ENCODE data around the gene OR52B2. TPM values are rescaled to one million over a fixed set of nuclear protein-coding genes. Genes with fewer than 3 reads are reported as not detected.

Gene OR52B2
- polyA plus RNA-seq (2013, experiment 1 of 4) = not detected
- not detected for polyA plus RNA-seq (2013, experiment 2 of 4)
- polyA plus RNA-seq (2013, experiment 3 of 4) = not detected
- polyA plus RNA-seq (2013, experiment 4 of 4) = not detected

DNA sequence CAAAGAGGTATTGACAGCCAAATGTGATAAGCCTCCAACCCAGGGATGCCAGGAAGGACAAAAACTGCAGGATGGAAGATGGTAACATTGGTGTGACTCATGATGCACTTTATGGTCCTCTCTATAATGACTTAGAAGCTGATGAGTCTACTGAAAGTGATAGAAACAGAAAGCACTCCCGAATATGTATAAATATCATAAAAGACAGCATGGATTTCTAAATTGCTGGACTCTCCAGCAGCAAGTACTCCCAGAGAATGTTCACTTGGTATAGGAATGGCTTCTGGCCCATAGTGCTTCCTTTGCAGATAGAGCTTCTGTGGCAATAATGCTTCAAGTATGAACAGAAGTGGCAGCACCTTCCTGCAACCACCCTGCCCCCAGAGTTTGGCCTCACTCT is at the start of gene OR52B2:
TSS of gene OR52B2 (minus strand) at position 101 of the 400 bp plus-strand sequence. CDS start at position 101, 0 bp downstream.
- Histone ChIP-seq H3K36me3 (ENCODE audit: control insufficient read depth, insufficient read depth, low read length) (no peaks in the 10 kb centered on the region), H3K4me1 (ENCODE audit: control insufficient read depth, insufficient read depth, low read length) (no peaks in the 10 kb centered on the region), H3K27ac (ENCODE audit: insufficient read depth, low read depth, low read length, poor library complexity, severe bottlenecking) (no peak within 1 kb of the TSS), H3K9me3 (ENCODE audit: control insufficient read depth, low read length) (peaks cover under 1% of the 10 kb centered on the region), H3K27me3 (ENCODE audit: control insufficient read depth, insufficient read depth, low read length, poor library complexity, severe bottlenecking) (no peaks in the 10 kb centered on the region), H3K4me3 (ENCODE audit: insufficient read depth, low read depth, low read length) (no peak within 1 kb of the TSS)
- WGBS, 2 experiments = 100% methylated on average over 1 of the region's 1 CpG

DNA sequence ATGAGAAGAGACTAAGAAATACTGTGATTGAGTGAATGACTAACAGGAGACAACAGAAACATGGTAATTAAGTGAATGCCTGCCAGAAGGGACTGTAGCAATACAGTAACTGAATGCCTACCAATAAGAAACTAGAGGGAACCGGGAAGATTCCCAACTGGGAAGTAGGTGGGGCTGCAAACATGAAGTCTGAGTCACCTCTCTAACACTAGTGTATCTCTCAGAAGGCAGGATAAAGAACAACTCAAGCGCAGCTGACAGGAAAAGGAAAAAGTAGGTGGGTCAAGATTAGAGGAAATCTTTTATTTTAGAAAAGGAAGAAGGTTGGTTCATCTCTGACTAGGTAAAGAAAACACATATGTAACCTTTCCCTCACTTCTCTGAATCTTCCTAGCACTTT is 49.2 kb upstream of the OR52B2 start:
- no peaks in the 10 kb centered on the region for H3K27me3 ChIP-seq (ENCODE audit: control insufficient read depth, insufficient read depth, low read length, poor library complexity, severe bottlenecking)
- H3K36me3 ChIP-seq (ENCODE audit: control insufficient read depth, insufficient read depth, low read length) = peaks cover 32% of the 10 kb centered on the region
- no peaks in the 10 kb centered on the region for H3K9me3 ChIP-seq (ENCODE audit: control insufficient read depth, low read length)
- no peak overlapping the region for H3K27ac ChIP-seq (ENCODE audit: insufficient read depth, low read depth, low read length, poor library complexity, severe bottlenecking)
- no peaks in the 10 kb centered on the region for H3K4me1 ChIP-seq (ENCODE audit: control insufficient read depth, insufficient read depth, low read length)
- 77 to 86% methylated on average over 2 of the region's 2 CpGs for WGBS, 2 experiments
- no peak overlapping the region for H3K4me3 ChIP-seq (ENCODE audit: insufficient read depth, low read depth, low read length)

DNA sequence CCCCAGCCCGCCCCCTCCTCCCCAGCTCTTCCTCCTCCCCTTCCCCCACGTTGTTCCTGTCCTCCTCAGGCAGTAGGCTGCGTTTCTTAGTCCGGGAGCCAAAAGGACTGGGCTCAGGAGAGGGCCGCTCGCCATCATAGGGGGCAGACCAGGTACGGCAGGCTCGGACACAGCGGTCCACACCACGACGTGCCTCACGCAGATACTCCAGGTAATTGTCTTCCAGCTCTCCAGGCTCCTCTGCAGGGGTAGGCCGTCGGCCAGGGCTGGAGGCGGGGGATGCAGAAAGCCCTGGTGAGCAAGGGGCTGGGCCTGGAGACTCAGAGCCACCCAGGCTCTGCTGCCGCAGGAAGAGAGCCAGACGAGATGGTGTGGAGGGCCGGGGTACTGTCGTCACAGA is 47.6 kb upstream of the OR52B2 start:
- Histone ChIP-seq H3K9me3 (ENCODE audit: control insufficient read depth, low read length) (no peaks in the 10 kb centered on the region), H3K27ac (ENCODE audit: insufficient read depth, low read depth, low read length, poor library complexity, severe bottlenecking) (no peak overlapping the region), H3K36me3 (ENCODE audit: control insufficient read depth, insufficient read depth, low read length) (peaks cover 24% of the 10 kb centered on the region), H3K27me3 (ENCODE audit: control insufficient read depth, insufficient read depth, low read length, poor library complexity, severe bottlenecking) (no peaks in the 10 kb centered on the region), H3K4me1 (ENCODE audit: control insufficient read depth, insufficient read depth, low read length) (no peaks in the 10 kb centered on the region), H3K4me3 (ENCODE audit: insufficient read depth, low read depth, low read length) (no peak overlapping the region)
- 91 to 92% methylated on average over 18 to 19 of the region's 19 CpGs for WGBS, 2 experiments

DNA sequence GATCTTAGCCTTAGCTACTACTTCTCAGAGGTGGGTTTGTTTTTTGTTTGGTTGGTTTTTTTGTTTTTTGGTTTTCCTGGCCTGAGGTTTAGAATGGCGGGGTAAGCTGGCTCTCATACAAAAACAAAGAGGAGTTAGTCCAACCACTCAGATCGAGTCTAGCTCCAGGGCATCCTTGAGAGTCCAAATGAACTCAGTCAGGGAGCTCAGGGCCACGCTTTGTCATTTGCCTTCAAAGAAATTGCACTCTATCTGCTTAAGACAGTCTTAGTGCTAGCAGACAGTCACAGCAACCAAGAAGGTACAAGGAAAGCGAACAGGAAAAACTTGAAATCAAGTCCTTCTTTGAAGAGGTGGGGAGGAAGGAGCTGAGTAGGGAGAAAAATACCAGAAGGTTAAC is 46.4 kb upstream of the OR52B2 start:
- H3K9me3 ChIP-seq (ENCODE audit: control insufficient read depth, low read length) = no peaks in the 10 kb centered on the region
- no peak overlapping the region for H3K27ac ChIP-seq (ENCODE audit: insufficient read depth, low read depth, low read length, poor library complexity, severe bottlenecking)
- H3K4me1 ChIP-seq (ENCODE audit: control insufficient read depth, insufficient read depth, low read length) = no peaks in the 10 kb centered on the region
- 93 to 94% methylated on average over 4 of the region's 4 CpGs for WGBS, 2 experiments
- no peak overlapping the region for H3K4me3 ChIP-seq (ENCODE audit: insufficient read depth, low read depth, low read length)
- H3K36me3 ChIP-seq (ENCODE audit: control insufficient read depth, insufficient read depth, low read length) = peaks cover 26% of the 10 kb centered on the region
- no peaks in the 10 kb centered on the region for H3K27me3 ChIP-seq (ENCODE audit: control insufficient read depth, insufficient read depth, low read length, poor library complexity, severe bottlenecking)

DNA sequence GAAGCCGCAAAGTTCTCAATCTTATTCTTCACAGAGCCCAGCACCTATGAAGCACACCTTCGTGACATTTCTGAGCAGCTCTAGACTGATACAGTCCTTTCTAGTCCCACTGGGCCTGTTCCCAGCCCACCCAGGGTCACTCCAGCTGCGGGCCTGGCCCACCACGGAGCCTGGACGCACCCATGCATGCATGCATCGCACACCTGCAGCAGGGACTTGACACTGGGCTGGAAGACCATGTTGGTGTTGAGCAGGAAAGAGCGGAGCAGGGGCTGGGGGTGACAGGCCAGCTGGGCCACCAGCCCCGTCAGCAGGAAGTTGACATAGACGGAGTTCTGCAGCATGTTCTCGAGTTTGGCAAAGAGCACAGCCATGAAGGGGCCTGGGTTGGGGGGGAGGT is 44.4 kb upstream of the OR52B2 start:
- Histone ChIP-seq H3K4me3 (ENCODE audit: insufficient read depth, low read depth, low read length) (no peak overlapping the region), H3K4me1 (ENCODE audit: control insufficient read depth, insufficient read depth, low read length) (no peaks in the 10 kb centered on the region), H3K9me3 (ENCODE audit: control insufficient read depth, low read length) (no peaks in the 10 kb centered on the region), H3K27ac (ENCODE audit: insufficient read depth, low read depth, low read length, poor library complexity, severe bottlenecking) (no peak overlapping the region), H3K27me3 (ENCODE audit: control insufficient read depth, insufficient read depth, low read length, poor library complexity, severe bottlenecking) (no peaks in the 10 kb centered on the region), H3K36me3 (ENCODE audit: control insufficient read depth, insufficient read depth, low read length) (peaks cover 35% of the 10 kb centered on the region)
- WGBS, 2 experiments = 97 to 98% methylated on average over 10 of the region's 10 CpGs

DNA sequence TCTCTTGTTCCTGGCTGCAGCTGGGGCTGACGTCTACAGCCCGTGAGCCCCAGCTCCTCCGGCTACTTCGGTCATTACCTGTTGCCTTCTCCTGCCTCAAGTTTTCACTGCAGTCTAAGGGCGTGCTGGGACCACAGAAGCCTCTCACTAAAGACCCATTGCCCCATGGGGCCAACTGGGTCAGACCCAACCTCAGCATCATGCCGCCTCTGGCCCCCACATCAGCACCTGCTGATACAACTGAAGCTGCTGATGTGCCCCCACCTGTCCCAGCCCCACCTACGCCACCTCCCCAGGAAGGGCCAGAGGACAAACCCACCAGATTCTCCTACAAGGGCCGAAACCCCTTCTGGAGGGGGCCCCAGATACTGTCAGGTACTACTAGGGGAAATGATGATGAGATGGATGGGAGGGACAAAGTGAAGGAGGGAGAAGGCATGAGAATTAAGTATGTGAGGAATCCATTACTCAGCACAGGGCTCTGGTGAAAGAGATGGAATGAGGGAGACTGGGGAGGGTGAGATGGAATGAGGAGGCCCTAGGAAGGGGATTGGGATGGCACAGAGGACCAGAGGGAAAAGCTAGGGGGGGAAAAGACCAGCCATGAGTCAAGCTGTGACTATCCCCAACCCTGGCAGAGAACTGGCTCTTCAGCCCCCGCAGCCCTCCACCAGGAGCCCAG is 40.3 kb upstream of the OR52B2 start:
- H3K27ac ChIP-seq (ENCODE audit: insufficient read depth, low read depth, low read length, poor library complexity, severe bottlenecking) = no peak overlapping the region
- WGBS, 2 experiments = 94 to 95% methylated on average over 9 of the region's 9 CpGs

DNA sequence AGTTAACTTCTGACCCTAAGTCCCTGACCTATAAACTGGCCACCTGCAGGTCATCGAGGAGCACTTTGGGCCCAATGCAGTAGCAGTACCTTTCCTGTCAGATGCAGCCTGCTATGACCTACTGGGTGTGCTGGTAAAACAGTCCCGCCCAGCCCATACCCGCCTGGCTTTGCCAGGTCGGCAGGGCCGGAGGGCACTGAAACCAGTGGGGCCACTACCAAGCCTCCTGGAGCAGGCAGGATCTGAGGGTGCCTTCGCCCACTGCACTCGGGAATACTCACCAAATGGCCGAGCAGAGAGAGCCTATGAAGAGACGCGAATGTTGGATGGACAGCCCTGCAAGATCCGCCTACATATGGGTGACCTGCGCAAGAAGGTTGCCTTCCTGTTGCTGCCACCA is 39.7 kb upstream of the OR52B2 start:
- Histone ChIP-seq H3K9me3 (ENCODE audit: control insufficient read depth, low read length) (no peaks in the 10 kb centered on the region), H3K36me3 (ENCODE audit: control insufficient read depth, insufficient read depth, low read length) (peaks cover 20% of the 10 kb centered on the region)

More for the DNA sequence above, 40.3 kb upstream of the OR52B2 start:
- no peak overlapping the region for H3K4me3 ChIP-seq (ENCODE audit: insufficient read depth, low read depth, low read length)
- no peaks in the 10 kb centered on the region for H3K9me3 ChIP-seq (ENCODE audit: control insufficient read depth, low read length)
- H3K36me3 ChIP-seq (ENCODE audit: control insufficient read depth, insufficient read depth, low read length) = peaks cover 21% of the 10 kb centered on the region
- H3K27me3 ChIP-seq (ENCODE audit: control insufficient read depth, insufficient read depth, low read length, poor library complexity, severe bottlenecking) = no peaks in the 10 kb centered on the region
- no peaks in the 10 kb centered on the region for H3K4me1 ChIP-seq (ENCODE audit: control insufficient read depth, insufficient read depth, low read length)

DNA sequence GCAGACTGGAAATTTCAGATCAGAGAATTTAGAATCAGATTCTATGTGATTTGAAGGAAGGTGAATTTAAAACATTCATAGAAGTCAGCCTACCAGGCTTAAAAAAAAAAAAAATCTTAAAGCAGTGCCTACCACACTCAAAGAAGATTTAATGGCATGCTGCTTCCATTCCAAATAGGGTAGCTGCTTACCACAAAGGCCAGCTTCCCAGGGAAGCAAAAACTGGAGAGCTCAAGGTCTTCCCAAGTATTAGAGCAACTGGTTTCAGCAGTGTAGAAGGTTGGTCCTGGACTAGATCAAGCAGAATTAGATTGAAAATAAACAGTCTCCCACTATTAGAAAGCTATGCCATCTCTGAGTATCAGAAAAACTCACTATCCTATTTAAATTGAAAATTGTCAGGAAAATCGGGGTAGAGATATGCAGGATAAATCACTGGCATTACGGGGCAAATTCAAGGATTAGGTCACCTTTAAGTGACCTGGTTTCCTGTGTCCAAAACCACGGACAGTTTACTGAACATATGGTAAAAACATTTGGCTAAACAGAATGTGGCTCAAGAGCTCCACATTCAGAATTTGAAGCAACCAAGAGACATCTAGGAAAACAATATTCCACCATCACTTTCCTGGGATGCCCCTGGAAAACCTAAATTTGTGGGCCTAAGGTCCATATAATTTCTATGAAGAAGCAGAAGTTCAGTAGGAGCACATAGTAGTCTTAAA is 36.5 kb upstream of the OR52B2 start:
- WGBS, 2 experiments = 94 to 95% methylated on average over 3 of the region's 3 CpGs
- Histone ChIP-seq H3K4me3 (ENCODE audit: insufficient read depth, low read depth, low read length) (no peak overlapping the region), H3K27ac (ENCODE audit: insufficient read depth, low read depth, low read length, poor library complexity, severe bottlenecking) (no peak overlapping the region), H3K36me3 (ENCODE audit: control insufficient read depth, insufficient read depth, low read length) (peaks cover 10% of the 10 kb centered on the region), H3K9me3 (ENCODE audit: control insufficient read depth, low read length) (no peaks in the 10 kb centered on the region), H3K4me1 (ENCODE audit: control insufficient read depth, insufficient read depth, low read length) (no peaks in the 10 kb centered on the region), H3K27me3 (ENCODE audit: control insufficient read depth, insufficient read depth, low read length, poor library complexity, severe bottlenecking) (no peaks in the 10 kb centered on the region)

More for the DNA sequence above, 39.7 kb upstream of the OR52B2 start:
- H3K4me3 ChIP-seq (ENCODE audit: insufficient read depth, low read depth, low read length) = no peak overlapping the region
- no peaks in the 10 kb centered on the region for H3K4me1 ChIP-seq (ENCODE audit: control insufficient read depth, insufficient read depth, low read length)
- H3K27me3 ChIP-seq (ENCODE audit: control insufficient read depth, insufficient read depth, low read length, poor library complexity, severe bottlenecking) = no peaks in the 10 kb centered on the region
- WGBS, 2 experiments = 95 to 96% methylated on average over 12 of the region's 12 CpGs
- H3K27ac ChIP-seq (ENCODE audit: insufficient read depth, low read depth, low read length, poor library complexity, severe bottlenecking) = no peak overlapping the region

DNA sequence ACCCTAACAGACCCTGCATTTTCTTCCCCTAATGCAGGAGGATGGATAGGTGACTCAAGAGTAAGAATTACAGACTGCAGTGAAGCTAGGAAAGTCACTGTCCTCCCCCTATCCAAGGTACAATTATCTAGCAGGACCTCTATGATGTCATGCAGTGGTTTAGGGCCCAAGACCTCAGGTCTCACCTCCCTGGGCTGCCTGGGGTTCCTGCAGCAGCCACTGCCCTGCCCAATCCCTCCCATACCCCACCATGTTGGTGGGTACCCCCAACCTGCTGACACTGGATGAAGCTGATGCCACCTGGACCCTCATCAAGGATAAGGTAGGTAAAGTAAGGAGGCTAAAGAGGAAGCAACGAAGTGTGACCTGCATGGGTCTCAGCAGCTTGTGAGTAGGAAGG is 35.2 kb upstream of the OR52B2 start, which contains the start of gene C11orf42:
TSS of gene C11orf42 (plus strand) at position 192 of the 400 bp plus-strand sequence. CDS start at position 251, 59 bp downstream.
- H3K9me3 ChIP-seq (ENCODE audit: control insufficient read depth, low read length) = no peaks in the 10 kb centered on the region
- peaks cover 8% of the 10 kb centered on the region for H3K36me3 ChIP-seq (ENCODE audit: control insufficient read depth, insufficient read depth, low read length)
- H3K27ac ChIP-seq (ENCODE audit: insufficient read depth, low read depth, low read length, poor library complexity, severe bottlenecking) = no peak within 1 kb of the TSS
- H3K4me1 ChIP-seq (ENCODE audit: control insufficient read depth, insufficient read depth, low read length) = no peaks in the 10 kb centered on the region
- no peak within 1 kb of the TSS for H3K4me3 ChIP-seq (ENCODE audit: insufficient read depth, low read depth, low read length)
- H3K27me3 ChIP-seq (ENCODE audit: control insufficient read depth, insufficient read depth, low read length, poor library complexity, severe bottlenecking) = no peaks in the 10 kb centered on the region
- 94 to 100% methylated on average over 1 of the region's 1 CpG for WGBS, 2 experiments

DNA sequence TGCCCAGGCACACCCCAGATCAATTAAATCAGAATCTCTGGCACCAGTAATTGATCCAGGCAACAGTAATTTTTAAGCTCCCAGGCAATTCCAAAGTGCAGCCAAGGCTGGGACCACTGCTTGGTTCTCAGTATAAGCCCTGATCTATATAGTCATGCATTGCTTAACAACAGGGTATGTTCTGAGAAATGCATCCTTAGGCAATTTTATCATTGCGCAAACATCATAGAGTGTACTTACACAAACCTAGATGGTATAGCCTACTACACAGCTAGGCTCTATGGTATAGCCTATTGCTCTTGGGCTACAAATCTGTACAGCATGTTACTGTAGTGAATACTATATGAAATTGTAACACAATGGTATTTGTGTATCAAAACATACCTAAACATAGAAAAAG is 34.6 kb upstream of the OR52B2 start:
- H3K27ac ChIP-seq (ENCODE audit: insufficient read depth, low read depth, low read length, poor library complexity, severe bottlenecking) = no peak overlapping the region
- no peak overlapping the region for H3K4me3 ChIP-seq (ENCODE audit: insufficient read depth, low read depth, low read length)
- H3K9me3 ChIP-seq (ENCODE audit: control insufficient read depth, low read length) = no peaks in the 10 kb centered on the region
- H3K27me3 ChIP-seq (ENCODE audit: control insufficient read depth, insufficient read depth, low read length, poor library complexity, severe bottlenecking) = no peaks in the 10 kb centered on the region
- H3K4me1 ChIP-seq (ENCODE audit: control insufficient read depth, insufficient read depth, low read length) = no peaks in the 10 kb centered on the region
- 88 to 94% methylated on average over 1 of the region's 1 CpG for WGBS, 2 experiments
- H3K36me3 ChIP-seq (ENCODE audit: control insufficient read depth, insufficient read depth, low read length) = peaks cover 1% of the 10 kb centered on the region

Measured in ectodermal cell (in vitro differentiated cells).